SJSA1 (cell line): ENCODE measurements around the gene PARL. TPM values are rescaled to one million over a fixed set of nuclear protein-coding genes. Genes with fewer than 3 reads are reported as not detected.
A peak's percentile ranks its signal among the peaks of the same experiment; 100 is the strongest.

ENCODE experiments used
- DNase-seq, 2 experiments: peaks; one replicate each; pipeline ENCODE4 v3.0.0-alpha.2; 2015 to 2020; ENCODE audit warnings: low spot score in 2 of 2, low read depth in 1 of 2
- H3K27ac ChIP-seq: fragments of 250-450 bp; sonication (Bioruptor Pico); 2 replicates; pipeline ENCODE4 v1.5.1; 2020; ENCODE audit warnings: mild to moderate bottlenecking, moderate library complexity
- H3K27me3 ChIP-seq: fragments of 250-450 bp; sonication (Bioruptor Pico); replicated peaks from 2 replicates; pipeline ENCODE4 v1.5.1; 2020; ENCODE audit warnings: mild to moderate bottlenecking, moderate library complexity
- H3K36me3 ChIP-seq: fragments of 250-450 bp; sonication (Bioruptor Pico); 2 replicates; pipeline ENCODE4 v1.5.1; 2020; ENCODE audit warnings: mild to moderate bottlenecking
- H3K4me1 ChIP-seq: fragments of 250-450 bp; sonication (Bioruptor Pico); replicated peaks from 2 replicates; pipeline ENCODE4 v1.6.1; 2021; ENCODE audit warnings: mild to moderate bottlenecking
- H3K4me3 ChIP-seq: fragments of 250-450 bp; sonication (Bioruptor Pico); 2 replicates; pipeline ENCODE4 v1.5.1; 2020; ENCODE audit warnings: mild to moderate bottlenecking
- H3K9me3 ChIP-seq: fragments of 250-450 bp; sonication (Bioruptor Pico); replicated peaks from 2 replicates; pipeline ENCODE4 v1.5.1; 2020; ENCODE audit warnings: mild to moderate bottlenecking
- total RNA-seq: library from RNA; depleted of rRNA; stranded (reverse); fragments of >200 nt; shearing (Covaris generic); gene quantifications from 2 replicates; pipeline ENCODE4 v1.2.3, GENCODE V29; 2014

Gene PARL
- total RNA-seq, 1 experiment from 2014 or later = 46.6 TPM

DNA sequence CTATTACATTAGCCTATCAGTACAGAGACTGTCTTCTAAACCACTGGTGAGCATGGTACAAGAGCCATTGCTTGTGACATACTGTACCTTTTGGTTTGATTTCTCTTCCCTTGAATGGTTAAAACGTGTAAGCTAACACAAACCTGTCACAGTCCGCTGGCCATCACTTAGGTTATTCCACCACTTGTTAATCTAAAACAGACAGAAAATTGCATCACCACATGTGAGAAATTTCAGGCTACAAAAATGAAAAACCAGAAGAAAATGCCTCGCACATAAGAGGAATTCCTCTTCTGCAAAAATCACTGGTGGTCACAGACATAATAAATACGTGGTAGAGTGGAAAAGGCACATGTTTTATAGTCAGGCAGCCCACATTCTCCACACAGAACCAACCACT, 22.1 kb downstream of the PARL start:
- Histone ChIP-seq H3K4me1 (no peaks in the 10 kb centered on the region), H3K4me3 (no peak overlapping the region), H3K27ac (no peak overlapping the region), H3K9me3 (no peaks in the 10 kb centered on the region), H3K36me3 (peaks cover 45% of the 10 kb centered on the region), H3K27me3 (no peaks in the 10 kb centered on the region)
- DNase-seq = no peak

- H3K27me3 ChIP-seq = no peaks in the 10 kb centered on the region
- no peaks in the 10 kb centered on the region for H3K9me3 ChIP-seq
- peaks cover 34% of the 10 kb centered on the region for H3K36me3 ChIP-seq
- no peak for DNase-seq
- 0 out of 2 replicates have a peak, but pooled peaks cover 3% of the 10 kb centered on the region for H3K4me1 ChIP-seq
- no peak overlapping the region for H3K27ac ChIP-seq
- H3K4me3 ChIP-seq = no peak overlapping the region
These were observed 26.8 kb downstream of the PARL start for GRCh38 chr3:183857863-183858262.

- Histone ChIP-seq H3K27me3 (no peaks in the 10 kb centered on the region), H3K27ac (no peak overlapping the region), H3K4me3 (no peak overlapping the region), H3K4me1 (0 out of 2 replicates have a peak, but pooled peaks cover 3% of the 10 kb centered on the region), H3K9me3 (no peaks in the 10 kb centered on the region), H3K36me3 (peaks cover 30% of the 10 kb centered on the region)
- no peak for DNase-seq
These were observed 30.2 kb downstream of the PARL start for GRCh38 chr3:183854318-183855035.

DNA sequence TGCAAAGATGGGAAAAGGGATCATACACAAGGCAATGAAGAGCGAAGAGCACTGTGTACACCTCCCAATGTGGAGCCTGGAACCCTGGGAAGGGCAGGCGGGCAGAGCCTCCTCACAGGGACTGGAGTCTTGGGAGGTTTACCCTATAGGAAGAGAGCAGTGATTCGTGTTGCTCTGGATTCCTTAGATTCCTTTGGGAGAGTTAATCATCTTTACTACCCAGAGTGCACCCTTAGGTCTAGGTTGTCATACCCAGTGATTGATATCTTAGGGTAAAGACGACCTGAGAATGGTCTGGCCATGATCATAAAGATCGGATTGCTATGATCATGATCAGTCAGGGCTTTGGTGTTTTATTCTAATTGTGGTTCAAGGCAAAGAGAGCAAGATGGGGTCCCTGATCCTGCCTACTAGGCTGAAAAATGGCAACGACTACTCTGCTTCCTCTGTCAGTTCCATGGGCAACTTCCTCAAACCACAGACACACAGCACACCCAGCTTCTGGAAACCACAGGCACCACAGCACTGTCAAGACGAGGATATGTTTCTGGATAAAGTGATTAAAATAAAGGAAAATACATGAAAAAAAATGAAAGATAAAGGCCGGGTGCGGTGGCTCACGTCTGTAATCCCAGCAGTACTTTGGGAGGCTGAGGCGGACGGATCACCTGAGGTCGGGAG, 38.9 kb downstream of the PARL start:
- DNase-seq = no peak
- no peaks in the 10 kb centered on the region for H3K27me3 ChIP-seq
- H3K4me3 ChIP-seq = no peak overlapping the region
- H3K9me3 ChIP-seq = no peaks in the 10 kb centered on the region
- peaks cover 18% of the 10 kb centered on the region for H3K4me1 ChIP-seq
- H3K27ac ChIP-seq = peak overlapping the region; percentile 27; the same call in 1 of the 2 replicates
- peaks cover 51% of the 10 kb centered on the region for H3K36me3 ChIP-seq

DNA sequence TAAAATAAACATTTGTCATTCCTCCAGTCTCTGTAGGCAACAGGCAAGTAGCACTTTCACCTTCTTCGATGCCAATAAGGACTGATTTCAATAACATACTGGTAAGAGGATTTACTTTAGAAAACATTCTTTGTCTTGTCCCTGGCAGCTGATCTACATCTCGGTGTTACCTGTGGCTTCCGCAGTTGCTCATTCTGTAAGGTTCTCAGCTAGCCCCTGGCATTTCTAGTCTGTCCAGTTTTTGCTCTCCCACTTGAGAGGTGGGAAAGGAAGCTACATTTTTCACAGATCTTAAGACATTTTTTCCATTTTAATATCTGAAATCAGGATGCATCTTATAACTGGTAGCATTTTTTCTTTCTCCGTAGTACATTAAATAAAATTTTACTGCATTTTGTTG, 39.6 kb downstream of the PARL start:
- DNase-seq = no peak
- Histone ChIP-seq H3K27me3 (no peaks in the 10 kb centered on the region), H3K36me3 (peaks cover 48% of the 10 kb centered on the region), H3K4me1 (peaks cover 18% of the 10 kb centered on the region), H3K4me3 (no peak overlapping the region), H3K27ac (peak overlapping the region; percentile 27), H3K9me3 (no peaks in the 10 kb centered on the region)

DNA sequence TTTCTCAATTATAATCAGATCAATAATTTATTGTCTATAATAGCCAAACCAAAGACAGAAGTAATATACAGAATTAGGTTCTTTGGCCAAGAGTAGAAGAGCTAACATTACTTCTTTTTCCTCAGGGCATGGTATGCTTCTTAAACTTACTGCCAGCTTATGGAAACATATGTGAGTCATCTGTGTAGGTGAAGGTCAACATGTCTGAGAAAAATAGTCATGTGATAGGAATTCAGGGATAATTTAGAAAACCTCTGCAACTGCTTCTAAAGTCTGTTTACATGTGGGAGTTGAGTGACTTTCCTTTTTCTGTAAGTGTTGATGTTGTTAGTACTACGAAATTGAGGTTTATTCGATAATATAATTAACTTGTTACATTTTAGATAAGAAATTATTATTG, 40.1 kb downstream of the PARL start:
- H3K36me3 ChIP-seq = peaks cover 43% of the 10 kb centered on the region
- peak in 1 of 2 experiments; percentile 49 for DNase-seq
- peaks cover 18% of the 10 kb centered on the region for H3K4me1 ChIP-seq
- H3K27ac ChIP-seq = peak overlapping the region; percentile 27; the same call in 1 of the 2 replicates
- no peaks in the 10 kb centered on the region for H3K9me3 ChIP-seq
- H3K4me3 ChIP-seq = no peak overlapping the region
- H3K27me3 ChIP-seq = no peaks in the 10 kb centered on the region

DNA sequence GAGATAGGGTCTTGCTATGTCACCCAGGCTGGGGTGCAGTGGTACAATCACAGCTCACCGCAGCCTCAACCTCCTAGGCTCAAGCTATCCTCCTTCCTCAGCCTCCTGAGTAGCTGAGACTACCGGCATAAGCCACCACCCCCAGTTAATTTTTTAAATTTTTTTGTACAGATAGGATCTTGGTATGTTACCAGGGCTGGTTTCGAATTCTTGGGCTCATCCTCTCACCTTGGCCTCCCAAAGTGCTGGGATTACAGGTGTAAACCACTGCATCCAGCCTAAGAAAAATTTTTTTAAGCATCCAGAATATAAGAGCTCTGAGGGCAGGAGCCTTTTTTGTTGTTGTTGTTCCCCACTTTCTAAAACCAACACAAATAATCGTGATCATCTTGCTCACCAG, 44.9 kb downstream of the PARL start:
- DNase-seq = no peak
- H3K4me3 ChIP-seq = no peak overlapping the region

GRCh38 chr3:183837894-183838293, 46.8 kb downstream of the PARL start:
- H3K27me3 ChIP-seq = no peaks in the 10 kb centered on the region
- peaks cover 27% of the 10 kb centered on the region for H3K36me3 ChIP-seq

More for the DNA sequence above, 44.9 kb downstream of the PARL start:
- no peaks in the 10 kb centered on the region for H3K27me3 ChIP-seq
- H3K27ac ChIP-seq = no peak overlapping the region
- no peaks in the 10 kb centered on the region for H3K9me3 ChIP-seq
- peaks cover 6% of the 10 kb centered on the region; the same call in 1 of the 2 replicates for H3K4me1 ChIP-seq
- H3K36me3 ChIP-seq = peaks cover 33% of the 10 kb centered on the region

GRCh38 chr3:183837390-183837789, 47.3 kb downstream of the PARL start:
- no peak overlapping the region for H3K27ac ChIP-seq

More at GRCh38 chr3:183837894-183838293, 46.8 kb downstream of the PARL start:
- H3K27ac ChIP-seq = no peak overlapping the region
- no peak for DNase-seq
- H3K4me3 ChIP-seq = no peak overlapping the region
- no peaks in the 10 kb centered on the region for H3K4me1 ChIP-seq
- H3K9me3 ChIP-seq = no peaks in the 10 kb centered on the region

DNA sequence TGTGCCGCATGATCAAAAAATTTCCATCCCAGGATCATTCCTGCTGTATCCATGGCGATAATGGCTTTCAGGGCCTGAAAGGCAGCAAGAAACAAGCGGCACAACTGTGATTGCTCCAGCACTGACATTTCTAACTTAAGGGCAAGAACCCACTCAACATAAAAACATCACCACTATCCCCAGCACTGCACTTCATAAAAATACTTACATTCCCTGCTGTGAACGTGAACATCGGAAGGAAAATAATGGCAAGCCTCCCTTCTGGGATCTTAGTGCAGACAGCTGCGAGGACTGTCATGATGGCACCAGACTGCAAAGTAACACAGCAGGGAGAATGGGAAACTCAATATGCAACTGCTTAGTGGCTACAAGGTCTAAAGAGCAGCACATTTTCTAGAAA, 51.2 kb downstream of the PARL start:
- no peaks in the 10 kb centered on the region for H3K27me3 ChIP-seq
- H3K36me3 ChIP-seq = peaks cover 25% of the 10 kb centered on the region
- H3K27ac ChIP-seq = no peak overlapping the region
- no peak for DNase-seq
- no peak overlapping the region for H3K4me3 ChIP-seq
- no peaks in the 10 kb centered on the region for H3K4me1 ChIP-seq
- H3K9me3 ChIP-seq = no peaks in the 10 kb centered on the region

More at GRCh38 chr3:183837390-183837789, 47.3 kb downstream of the PARL start:
- Histone ChIP-seq H3K36me3 (peaks cover 30% of the 10 kb centered on the region), H3K4me1 (no peaks in the 10 kb centered on the region), H3K4me3 (no peak overlapping the region), H3K9me3 (no peaks in the 10 kb centered on the region), H3K27me3 (no peaks in the 10 kb centered on the region)
- no peak for DNase-seq

DNA sequence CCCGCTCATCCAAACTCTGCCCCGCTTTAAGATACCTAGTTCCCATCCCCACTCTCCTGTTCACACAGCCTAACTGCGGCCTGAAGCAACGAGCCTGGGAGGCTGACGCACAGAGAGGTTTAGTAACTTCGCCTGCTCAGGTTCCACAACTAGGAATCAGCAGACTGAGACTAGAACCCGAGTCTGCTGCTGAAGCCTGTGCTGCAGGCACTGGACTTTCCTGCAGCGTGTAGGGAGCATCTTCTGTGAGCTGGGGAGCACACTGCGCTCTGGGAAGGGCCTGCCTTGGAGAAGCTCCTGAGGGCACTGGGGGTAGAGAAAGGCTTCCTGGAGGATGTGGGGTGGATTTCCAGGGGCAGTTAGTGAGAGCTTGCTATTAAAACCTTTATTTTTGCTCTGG, 54.5 kb downstream of the PARL start:
- Histone ChIP-seq H3K9me3 (peaks cover under 1% of the 10 kb centered on the region; the same call in 1 of the 2 replicates), H3K27me3 (no peaks in the 10 kb centered on the region), H3K27ac (no peak overlapping the region), H3K36me3 (peaks cover 30% of the 10 kb centered on the region), H3K4me3 (no peak overlapping the region), H3K4me1 (peaks cover 6% of the 10 kb centered on the region)
- DNase-seq = no peak

DNA sequence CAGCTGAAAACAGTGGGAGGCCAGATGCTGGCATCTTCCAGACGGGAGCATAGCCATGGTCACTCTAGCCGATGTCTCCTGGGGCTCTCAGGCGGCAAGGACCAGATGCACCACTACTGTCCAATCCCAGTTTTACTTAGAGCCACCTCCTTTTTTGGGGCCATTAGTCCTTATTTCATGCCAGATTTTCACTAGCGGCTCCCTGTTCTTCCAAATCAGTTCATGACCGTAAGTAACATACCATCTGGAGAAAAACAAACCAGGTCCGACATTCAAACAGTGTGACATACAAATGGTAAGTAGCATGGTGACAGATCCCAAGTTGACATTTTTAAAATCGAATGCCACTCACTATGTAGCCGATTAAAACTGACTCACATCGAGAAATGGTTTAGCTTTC, 55.2 kb downstream of the PARL start:
- Histone ChIP-seq H3K27me3 (no peaks in the 10 kb centered on the region), H3K4me1 (peaks cover 13% of the 10 kb centered on the region), H3K36me3 (peaks cover 35% of the 10 kb centered on the region), H3K9me3 (peaks cover 5% of the 10 kb centered on the region; the same call in 1 of the 2 replicates), H3K4me3 (no peak overlapping the region), H3K27ac (no peak overlapping the region)
- no peak for DNase-seq

- H3K4me1 ChIP-seq = peaks cover 18% of the 10 kb centered on the region
- DNase-seq = no peak
- H3K4me3 ChIP-seq = no peak overlapping the region
- H3K9me3 ChIP-seq = peaks cover 5% of the 10 kb centered on the region; the same call in 1 of the 2 replicates
- H3K27ac ChIP-seq = no peak overlapping the region
- peaks cover 35% of the 10 kb centered on the region for H3K36me3 ChIP-seq
- H3K27me3 ChIP-seq = no peaks in the 10 kb centered on the region
These were observed 56.2 kb downstream of the PARL start for GRCh38 chr3:183828538-183828870.

DNA sequence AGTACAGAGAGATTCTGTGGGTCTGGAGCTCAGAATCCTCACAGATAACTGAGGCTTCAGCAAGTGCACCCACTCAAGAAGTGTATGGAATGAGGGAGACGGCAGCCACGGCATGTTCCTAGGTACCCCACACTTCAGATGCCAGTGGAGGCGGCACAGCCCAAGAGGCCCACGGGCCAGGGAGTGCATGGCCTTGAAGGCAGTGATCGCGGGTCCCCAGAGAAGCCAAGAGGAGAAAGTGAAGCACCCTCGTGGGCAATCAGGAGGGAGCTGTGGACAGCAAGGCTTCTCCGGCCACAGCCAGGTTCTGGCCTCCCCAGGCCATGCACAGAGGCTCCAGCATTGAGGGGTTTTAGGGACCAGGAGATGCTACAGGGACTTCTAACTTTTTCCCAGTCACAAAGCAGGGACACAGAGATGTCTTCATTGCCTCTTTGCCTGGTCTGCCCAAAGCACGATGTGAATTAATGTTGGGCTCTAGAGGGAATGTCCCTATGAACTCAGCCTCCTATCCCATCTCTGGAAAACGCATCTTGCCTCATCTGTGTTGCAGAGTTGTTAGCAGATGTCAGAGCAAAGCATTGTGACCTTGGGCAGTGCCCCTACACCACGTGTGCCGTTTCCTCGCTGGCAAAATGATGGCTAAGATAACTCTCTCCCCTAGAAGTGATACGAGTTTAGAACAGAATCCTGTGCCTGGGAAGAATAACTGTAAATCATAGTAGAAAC, 56.7 kb downstream of the PARL start:
- Histone ChIP-seq H3K9me3 (peaks cover 5% of the 10 kb centered on the region; the same call in 1 of the 2 replicates), H3K36me3 (peaks cover 34% of the 10 kb centered on the region), H3K27ac (no peak overlapping the region), H3K27me3 (no peaks in the 10 kb centered on the region), H3K4me3 (no peak overlapping the region), H3K4me1 (peaks cover 18% of the 10 kb centered on the region)
- DNase-seq = no peak
